Measurements from ENCODE around the gene TIMM50.
A peak's percentile ranks its signal among the peaks of the same experiment; 100 is the strongest.

TIMM50 gene

GRCh38 chr19:39470724-39471339 lies 9.8 kb upstream of the TIMM50 start:
- no peak for DNase-seq

DNA sequence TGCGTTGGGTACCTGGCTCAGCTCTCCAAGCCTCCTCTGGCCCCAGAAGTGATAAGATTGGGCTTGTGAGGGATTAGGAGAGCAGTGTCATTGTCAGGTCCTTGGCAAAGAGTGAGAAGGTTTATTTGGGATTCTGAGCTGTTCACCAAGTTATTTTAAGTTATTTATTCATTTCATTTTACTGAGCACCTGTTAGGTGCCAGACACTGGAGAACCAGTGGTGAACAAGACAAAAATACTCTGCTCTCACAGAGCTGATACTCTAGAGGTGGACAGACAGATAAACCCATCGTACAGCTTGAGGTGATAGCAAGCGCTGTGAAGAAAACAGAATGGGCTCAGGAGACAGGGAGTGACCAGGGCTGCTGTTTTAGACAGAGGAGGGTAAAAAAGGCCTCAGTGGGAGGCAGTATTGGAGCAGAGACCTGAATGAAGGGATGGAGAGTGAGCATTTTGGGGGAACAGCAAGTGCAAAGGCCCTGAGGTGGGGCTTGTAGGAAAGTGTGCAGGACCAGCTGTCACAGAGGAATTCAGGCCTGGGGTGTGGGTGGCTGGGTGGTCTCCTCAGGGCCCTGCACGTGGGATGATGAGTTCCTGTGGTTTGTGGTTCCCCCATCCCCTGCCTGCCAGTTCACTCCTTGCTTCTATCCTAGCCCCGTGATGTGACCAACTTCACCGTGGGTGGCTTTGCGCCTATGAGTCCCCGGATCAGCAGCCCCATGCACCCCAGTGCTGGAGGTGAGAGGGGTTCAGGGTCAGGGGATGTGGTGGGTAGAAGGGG lies 8.7 kb upstream of the TIMM50 start:
- no peak for DNase-seq

DNA sequence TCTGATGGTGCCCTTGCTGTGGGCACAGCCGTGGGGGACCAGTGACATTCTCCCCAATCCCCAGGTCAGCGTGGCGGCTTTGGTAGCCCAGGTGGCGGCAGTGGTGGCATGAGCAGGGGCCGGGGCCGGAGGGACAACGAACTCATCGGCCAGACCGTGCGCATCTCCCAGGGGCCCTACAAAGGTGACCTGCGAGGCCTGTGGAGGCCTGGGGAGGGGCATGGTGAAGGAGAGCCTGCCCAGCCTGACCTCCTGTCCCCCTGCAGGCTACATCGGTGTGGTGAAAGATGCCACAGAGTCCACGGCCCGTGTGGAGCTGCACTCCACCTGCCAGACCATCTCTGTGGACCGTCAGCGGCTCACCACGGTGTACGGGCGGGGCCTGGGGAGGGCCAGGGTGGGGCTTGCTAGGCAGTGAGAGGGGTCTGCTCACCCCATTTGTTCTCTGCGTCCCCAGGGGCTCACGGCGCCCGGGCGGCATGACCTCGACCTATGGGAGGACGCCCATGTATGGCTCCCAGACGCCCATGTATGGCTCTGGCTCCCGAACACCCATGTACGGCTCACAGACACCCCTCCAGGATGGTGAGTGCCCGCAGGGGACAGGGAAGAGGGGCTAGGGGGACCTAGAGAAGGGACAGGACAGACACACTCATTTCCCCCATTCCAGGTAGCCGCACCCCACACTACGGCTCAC lies 7.7 kb upstream of the TIMM50 start:
- DNase-seq = no peak

DNA sequence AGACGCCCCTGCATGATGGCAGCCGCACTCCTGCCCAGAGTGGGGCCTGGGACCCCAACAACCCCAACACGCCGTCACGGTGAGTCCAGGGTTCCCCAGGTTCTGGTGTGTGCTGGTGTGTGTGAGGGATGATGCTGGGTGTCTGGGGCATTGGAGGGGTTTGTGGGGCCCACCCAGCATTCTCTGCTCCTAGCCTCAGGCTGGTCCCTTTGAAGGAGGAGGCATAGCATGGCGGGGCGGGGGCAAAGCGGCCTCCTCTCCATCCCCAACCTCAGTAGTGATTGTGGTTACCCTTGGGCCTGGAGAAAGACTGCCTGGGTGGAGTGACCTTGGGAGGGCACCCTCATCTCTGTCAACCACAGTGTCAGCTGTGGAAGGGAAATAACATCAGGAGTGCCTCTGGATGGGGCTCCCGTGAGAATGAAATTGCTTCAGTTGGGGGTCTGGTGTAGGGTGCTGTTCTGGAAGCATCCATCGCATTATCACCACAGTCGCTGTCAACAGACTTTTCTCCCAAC lies 7.1 kb upstream of the TIMM50 start:
- DNase-seq = no peak

DNA sequence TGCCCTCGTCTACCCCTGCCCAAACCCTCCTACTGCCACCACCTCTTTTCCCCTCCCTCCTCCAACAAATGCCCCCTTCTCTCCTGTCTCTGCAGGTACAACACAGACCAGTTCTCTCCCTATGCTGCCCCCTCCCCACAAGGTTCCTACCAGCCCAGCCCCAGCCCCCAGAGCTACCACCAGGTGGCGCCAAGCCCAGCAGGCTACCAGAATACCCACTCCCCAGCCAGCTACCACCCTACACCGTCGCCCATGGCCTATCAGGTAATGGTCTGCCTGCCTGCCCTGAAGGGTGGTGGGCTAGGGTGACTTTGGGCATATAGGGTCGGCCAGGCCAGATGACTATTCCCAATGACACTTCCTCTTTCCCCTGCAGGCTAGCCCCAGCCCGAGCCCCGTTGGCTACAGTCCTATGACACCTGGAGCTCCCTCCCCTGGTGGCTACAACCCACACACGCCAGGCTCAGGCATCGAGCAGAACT lies 6.5 kb upstream of the TIMM50 start:
- DNase-seq = no peak

GRCh38 chr19:39475748-39476147 lies 4.9 kb upstream of the TIMM50 start:
- no peak for DNase-seq

GRCh38 chr19:39479319-39479801 lies 1.3 kb upstream of the TIMM50 start:
- DNase-seq = peak; percentile 6

GRCh38 chr19:39479916-39480315 lies 722 bp upstream of the TIMM50 start:
- no peak for DNase-seq

- DNase-seq = no peak
Measured at GRCh38 chr19:39481229-39481545, 549 bp downstream of the TIMM50 start.

DNA sequence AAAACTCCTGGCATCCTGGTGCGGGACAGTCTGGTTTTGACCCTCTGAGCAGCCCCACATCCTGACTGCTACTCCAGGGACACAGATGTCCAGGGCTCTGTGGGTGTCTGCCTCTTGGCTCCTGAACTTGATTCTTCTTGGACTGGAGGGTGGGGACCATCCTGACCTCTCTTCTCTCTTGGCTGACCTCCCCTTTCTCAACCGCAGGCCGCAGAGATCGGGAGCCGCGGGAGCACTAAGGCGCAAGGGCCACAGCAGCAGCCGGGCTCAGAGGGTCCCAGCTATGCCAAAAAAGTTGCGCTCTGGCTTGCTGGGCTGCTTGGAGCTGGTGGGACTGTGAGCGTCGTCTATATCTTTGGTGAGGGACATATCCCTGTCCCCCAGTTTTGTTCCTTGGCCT lies 1.0 kb downstream of the TIMM50 start:
- no peak for DNase-seq

- no peak for DNase-seq
Measured at GRCh38 chr19:39483141-39483540, 2.5 kb downstream of the TIMM50 start.

- no peak for DNase-seq
Measured at GRCh38 chr19:39489756-39490155, 9.1 kb downstream of the TIMM50 start.

DNA sequence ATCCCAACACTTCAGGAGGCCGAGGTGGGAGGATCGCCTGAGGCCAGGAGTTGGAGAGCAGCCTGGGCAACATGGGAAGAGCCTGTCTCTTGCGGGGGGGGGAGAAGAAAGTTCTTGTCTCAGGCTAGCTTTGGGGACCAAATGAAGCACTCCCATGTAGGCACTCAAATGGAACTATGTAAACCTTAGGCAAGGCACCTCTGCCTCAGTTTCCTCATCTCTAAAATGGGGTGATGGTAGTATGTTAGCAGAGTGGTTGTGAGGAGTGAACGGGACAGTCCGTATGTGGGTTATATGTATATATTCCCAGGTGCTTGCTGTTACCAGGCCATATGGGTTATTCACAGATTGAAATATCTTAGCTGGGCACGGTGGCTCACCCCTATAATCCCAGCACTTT lies 11.6 kb downstream of the TIMM50 start:
- no peak for DNase-seq

DNA sequence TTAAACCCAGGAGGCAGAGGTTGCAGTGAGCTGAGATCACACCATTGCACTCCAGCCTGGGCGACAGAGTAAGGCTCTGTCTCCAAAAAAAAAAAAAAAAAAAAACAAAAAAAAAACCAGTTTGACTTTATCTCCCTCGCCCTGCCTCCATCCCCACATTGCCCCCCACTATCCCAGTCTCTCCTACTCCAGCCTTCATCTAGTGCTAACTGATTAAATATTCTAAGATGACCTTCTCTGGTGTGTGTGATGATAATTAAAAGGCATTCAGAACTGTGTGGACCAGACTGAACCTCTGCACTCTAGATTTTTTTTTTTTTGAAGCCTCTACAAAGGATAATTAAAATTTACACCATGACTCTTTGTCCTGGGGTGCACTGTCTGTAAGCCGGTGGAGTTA lies 12.2 kb downstream of the TIMM50 start:
- no peak for DNase-seq

DNA sequence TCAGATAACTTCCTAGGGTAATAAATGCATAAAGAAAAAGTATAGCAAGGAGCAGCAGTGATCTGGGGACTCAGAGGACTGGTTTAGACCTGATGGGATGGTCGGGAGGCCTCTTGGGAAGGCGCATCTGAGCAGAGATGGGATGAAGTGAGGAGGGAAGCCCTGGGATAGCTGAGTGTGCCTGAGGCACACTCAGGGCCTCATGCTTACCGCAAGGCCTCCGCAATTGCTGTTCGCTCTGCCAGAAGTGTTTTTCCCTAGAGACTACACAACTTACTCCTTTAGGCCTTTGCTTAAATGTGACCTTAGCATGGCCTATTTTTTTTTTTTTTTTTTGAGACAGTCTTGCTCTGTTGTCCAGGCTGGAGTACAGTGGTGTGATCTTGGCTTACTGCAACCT lies 14.0 kb downstream of the TIMM50 start:
- no peak for DNase-seq

DNA sequence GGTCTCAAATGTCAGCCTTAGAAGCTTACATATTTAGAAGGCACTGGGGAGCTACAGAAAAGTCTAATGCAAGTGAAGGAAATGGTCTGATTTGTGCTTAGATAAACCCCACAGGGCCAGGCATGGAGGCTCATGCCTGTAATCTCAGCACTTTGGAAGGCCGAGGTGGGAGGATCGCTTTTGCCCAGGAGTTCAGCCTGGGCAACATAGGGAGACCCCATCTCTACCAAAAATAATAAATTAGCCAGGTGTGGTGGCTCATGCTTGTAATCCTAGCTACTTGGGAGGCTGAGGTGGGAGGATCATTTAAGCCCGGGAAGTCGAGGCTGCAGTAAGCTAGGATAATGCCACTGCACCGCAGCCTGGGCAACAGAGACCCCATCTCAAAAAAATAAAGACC lies 15.4 kb downstream of the TIMM50 start:
- no peak for DNase-seq

DNA sequence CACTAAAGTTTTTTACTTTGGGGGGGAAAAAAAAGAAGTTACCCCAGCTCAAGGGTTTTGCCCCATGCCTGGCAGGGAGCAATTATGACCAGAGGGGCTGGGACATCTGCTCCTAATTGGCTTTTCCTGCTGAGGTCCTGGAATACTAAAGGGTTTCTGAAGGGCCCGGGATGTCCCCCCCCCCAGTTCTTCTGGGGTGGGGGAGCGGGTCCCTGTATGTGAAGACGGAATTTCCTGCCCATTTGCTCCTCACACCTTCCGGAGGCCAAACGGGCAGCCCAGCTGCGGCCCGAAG lies 17.0 kb downstream of the TIMM50 start:
- DNase-seq = no peak

GRCh38 chr19:39497996-39498797 lies 17.6 kb downstream of the TIMM50 start:
- DNase-seq = peak; percentile 85

DNA sequence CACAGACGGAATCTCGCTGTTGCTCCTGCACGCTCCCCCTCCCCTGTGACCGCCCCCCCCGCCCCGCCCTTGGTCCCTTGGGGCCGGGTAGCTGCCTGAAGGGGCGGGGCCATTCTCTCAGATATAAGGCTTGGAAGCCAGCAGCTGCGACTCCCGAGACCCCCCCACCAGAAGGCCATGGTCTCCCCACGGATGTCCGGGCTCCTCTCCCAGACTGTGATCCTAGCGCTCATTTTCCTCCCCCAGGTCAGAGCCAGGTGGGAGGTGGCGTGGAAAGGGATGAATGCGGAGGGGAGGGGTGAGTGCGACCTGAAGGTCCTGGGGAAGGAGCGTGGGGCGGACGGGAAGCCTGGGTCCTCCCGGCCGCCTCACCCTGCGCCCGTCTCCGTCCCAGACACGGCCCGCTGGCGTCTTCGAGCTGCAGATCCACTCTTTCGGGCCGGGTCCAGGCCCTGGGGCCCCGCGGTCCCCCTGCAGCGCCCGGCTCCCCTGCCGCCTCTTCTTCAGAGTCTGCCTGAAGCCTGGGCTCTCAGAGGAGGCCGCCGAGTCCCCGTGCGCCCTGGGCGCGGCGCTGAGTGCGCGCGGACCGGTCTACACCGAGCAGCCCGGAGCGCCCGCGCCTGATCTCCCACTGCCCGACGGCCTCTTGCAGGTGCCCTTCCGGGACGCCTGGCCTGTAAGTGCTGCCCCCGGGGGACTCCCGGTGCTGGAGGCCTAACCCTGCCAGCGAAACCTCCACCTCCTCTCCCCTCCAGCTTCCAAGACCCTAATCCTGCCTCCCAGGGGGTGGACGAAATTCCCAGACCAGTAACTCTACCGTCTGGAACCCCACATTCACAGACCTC lies 18.4 kb downstream of the TIMM50 start, which contains the start of gene DLL3:
DLL3 (plus strand) TSS at position 150 of the 845 bp plus-strand sequence; CDS start at position 178, 28 bp downstream.
- peak; percentile 64 for DNase-seq

DNA sequence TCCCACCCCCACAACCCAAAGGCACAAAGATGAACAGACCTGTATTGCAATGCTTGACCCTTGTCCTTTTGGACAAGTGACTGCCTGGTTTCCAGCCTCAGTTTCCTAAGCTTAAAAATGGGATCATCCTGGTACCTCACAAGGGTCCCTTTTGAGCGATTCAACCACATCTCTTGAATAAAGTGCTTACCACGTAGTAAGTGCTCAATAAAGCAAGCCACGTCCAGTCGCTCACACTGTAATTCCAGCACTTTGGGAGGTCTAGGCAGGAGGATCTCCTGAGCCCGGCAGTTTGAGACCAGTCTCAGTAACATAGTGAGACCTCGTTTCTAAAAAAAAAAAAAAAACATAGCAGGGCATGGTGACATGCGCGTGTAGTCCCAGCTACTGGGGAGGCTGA lies 19.3 kb downstream of the TIMM50 start:
- no peak for DNase-seq

DNA sequence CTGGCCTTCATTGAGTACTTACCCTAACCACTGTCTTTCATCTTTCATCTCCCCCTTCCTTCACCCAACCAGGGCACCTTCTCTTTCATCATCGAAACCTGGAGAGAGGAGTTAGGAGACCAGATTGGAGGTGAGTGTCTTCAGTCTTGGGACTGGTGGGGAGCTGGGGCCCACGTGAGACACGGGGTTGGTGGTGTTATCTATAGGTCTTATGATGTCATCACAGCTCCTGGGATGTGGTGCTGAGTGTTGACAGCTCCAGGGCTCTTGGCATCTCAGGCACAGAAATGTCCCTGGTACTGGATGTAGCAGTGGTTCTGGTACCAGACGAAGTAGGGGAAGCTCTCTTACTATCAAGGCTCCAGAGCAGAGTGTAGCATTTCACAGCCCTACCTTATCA lies 19.9 kb downstream of the TIMM50 start:
- DNase-seq = no peak

GRCh38 chr19:39501340-39501739 lies 20.7 kb downstream of the TIMM50 start:
- DNase-seq = no peak

Measured in DMS79 (cell line).